HepG2 (cell line): ENCODE measurements around the gene CTSA. TPM values are rescaled to one million over a fixed set of nuclear protein-coding genes. Genes with fewer than 3 reads are reported as not detected.

Source experiments
- CAMTA2 ChIP-seq: sonication (generic); formaldehyde crosslinking; IDR thresholded peaks from 2 replicates; pipeline ENCODE4 v1.4.0; 2020; ENCODE audit warnings: mild to moderate bottlenecking, missing genetic modification reagents, borderline replicate concordance
- ETV5 ChIP-seq: IDR thresholded peaks from 2 replicates; pipeline ENCODE4 v1.6.1; 2018; ENCODE audit warnings: missing biosample characterization, missing genetic modification reagents, inconsistent platforms, borderline replicate concordance
- GLI4 ChIP-seq: sonication (generic); formaldehyde crosslinking; IDR thresholded peaks from 2 replicates; pipeline ENCODE4 v1.5.1; 2020; ENCODE audit warnings: missing genetic modification reagents, mild to moderate bottlenecking, moderate library complexity, borderline replicate concordance
- JUND ChIP-seq: sonication (generic); formaldehyde crosslinking; IDR thresholded peaks from 2 replicates; pipeline ENCODE4 v1.8.0; 2022; ENCODE audit warnings: mild to moderate bottlenecking, missing genetic modification reagents
- MXI1 ChIP-seq: IDR thresholded peaks from 3 replicates; pipeline ENCODE4 v1.6.1; 2012; ENCODE audit warnings: low read depth, low read length, inconsistent platforms, borderline replicate concordance
- RFXANK ChIP-seq: IDR thresholded peaks from 2 replicates; pipeline ENCODE4 v1.6.1; 2016
- TARDBP ChIP-seq: sonication (generic); formaldehyde crosslinking; IDR thresholded peaks from 2 replicates; pipeline ENCODE4 v1.8.0; 2022; ENCODE audit warnings: mild to moderate bottlenecking, missing genetic modification reagents
- ZNF256 ChIP-seq: sonication (generic); formaldehyde crosslinking; conservative IDR thresholded peaks from 2 replicates; pipeline ENCODE4 v1.4.0; 2020; ENCODE audit warnings: missing genetic modification reagents
- ZNF34 ChIP-seq: sonication (generic); formaldehyde crosslinking; IDR thresholded peaks from 2 replicates; pipeline ENCODE4 v1.4.0; 2020; ENCODE audit warnings: mild to moderate bottlenecking, missing genetic modification reagents, borderline replicate concordance
- ZNF850 ChIP-seq: sonication (generic); formaldehyde crosslinking; conservative IDR thresholded peaks from 2 replicates; pipeline ENCODE4 v1.9.0; 2021; ENCODE audit warnings: mild to moderate bottlenecking, missing genetic modification reagents
- ZSCAN30 ChIP-seq: sonication (generic); formaldehyde crosslinking; IDR thresholded peaks from 2 replicates; pipeline ENCODE4 v1.5.0; 2020; ENCODE audit warnings: mild to moderate bottlenecking, missing genetic modification reagents
- polyA plus RNA-seq, 8 experiments: library from polyadenylated mRNA; depleted of rRNA in 3 of 8; stranded (reverse) in 7 of 8; unstranded in 1 of 8; fragments of >200 nt; fragmentation: Illumina TruSeq in 4 of 8; extraction: Trizol in 4 of 8; gene quantifications; 2 replicates each; pipeline versions ENCODE4 v1.2.1 to v1.2.3, GENCODE V29; 2011 to 2016; ENCODE audit warnings: low read depth in 4 of 8, missing spikeins in 1 of 8, mixed read lengths in 1 of 8; ENCODE audit not compliant: insufficient read depth in 1 of 8
- total RNA-seq, 5 experiments: library from RNA; depleted of rRNA; stranded (reverse); fragments of >200 nt; fragmentation: Illumina TruSeq; extraction: Trizol; gene quantifications; 2 replicates each; pipeline ENCODE4 v1.2.3, GENCODE V29; 2016; ENCODE audit warnings: low read depth in 1 of 5
- TF ChIP-seq, protein P1 (sequence below): IDR thresholded peaks from 2 replicates; pipeline ENCODE4 v1.6.1; 2016; ENCODE audit warnings: missing genetic modification reagents, missing compliant biosample characterization
- TF ChIP-seq, protein P2 (sequence below): IDR thresholded peaks from 2 replicates; pipeline ENCODE4 v1.6.1; 2018; ENCODE audit warnings: missing genetic modification reagents, mild to moderate bottlenecking, missing compliant biosample characterization
- TF ChIP-seq, protein P3 (sequence below): sonication (generic); formaldehyde crosslinking; IDR thresholded peaks from 2 replicates; pipeline ENCODE4 v1.4.0; 2020; ENCODE audit warnings: missing genetic modification reagents
- TF ChIP-seq, protein P4 (sequence below): sonication (generic); formaldehyde crosslinking; IDR thresholded peaks from 2 replicates; pipeline ENCODE4 v1.5.0; 2020; ENCODE audit warnings: mild to moderate bottlenecking, missing genetic modification reagents
- TF ChIP-seq, protein P5 (sequence below): sonication (generic); formaldehyde crosslinking; IDR thresholded peaks from 2 replicates; pipeline ENCODE4 v1.9.0; 2021; ENCODE audit warnings: missing genetic modification reagents, borderline replicate concordance
- TF ChIP-seq, protein P6 (sequence below): sonication (generic); formaldehyde crosslinking; conservative IDR thresholded peaks from 2 replicates; pipeline ENCODE4 v1.8.0; 2022; ENCODE audit warnings: low read depth, missing genetic modification reagents

CTSA gene
- total and polyA plus RNA-seq, 2 of the 13 experiments (the other 11 are each of a cell fraction or from before 2014, with no cell fraction given): 202 to 231 TPM

DNA sequence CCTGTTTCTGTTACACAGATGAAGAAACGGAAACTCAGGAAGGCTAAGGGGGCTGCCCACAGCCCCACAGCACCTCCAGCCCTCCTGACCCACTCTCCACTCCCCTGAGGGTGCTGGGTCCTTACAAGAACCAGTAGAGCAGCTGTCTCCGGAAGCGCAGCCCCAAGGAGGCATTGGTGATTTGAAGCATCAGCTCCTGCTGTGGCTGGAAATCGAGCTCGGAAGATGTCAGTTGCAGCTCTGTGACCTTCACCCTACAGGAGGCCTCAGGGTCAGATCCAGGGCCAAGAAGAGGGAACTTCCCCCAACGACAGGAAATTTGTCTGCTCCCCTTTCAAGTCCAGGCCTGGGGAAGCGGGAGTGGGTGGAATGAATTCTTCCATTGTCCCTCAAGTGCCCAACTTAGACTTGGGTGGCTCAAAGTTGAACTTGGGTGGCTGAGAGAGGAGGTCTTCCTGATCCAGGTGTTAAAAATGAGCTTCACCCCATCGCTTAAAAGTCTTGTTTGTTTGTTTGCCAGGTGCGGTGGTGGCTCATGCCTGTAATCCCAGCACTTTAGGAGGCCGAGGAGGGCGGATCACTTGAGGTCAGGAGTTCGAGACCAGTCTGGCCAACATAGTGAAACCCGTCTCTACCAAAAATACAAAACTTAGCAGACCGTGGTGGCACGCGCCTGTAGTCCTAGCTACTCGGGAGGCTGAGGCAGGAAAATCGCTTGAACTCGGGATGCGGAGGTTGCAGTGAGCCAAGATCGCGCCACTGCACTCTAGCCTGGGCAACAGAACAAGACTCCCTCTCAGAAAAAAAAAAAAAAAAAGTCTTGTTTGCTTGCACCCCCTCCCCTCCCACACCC lies 18.9 kb downstream of the CTSA start (continued):
- TF ChIP-seq, protein P1, sequence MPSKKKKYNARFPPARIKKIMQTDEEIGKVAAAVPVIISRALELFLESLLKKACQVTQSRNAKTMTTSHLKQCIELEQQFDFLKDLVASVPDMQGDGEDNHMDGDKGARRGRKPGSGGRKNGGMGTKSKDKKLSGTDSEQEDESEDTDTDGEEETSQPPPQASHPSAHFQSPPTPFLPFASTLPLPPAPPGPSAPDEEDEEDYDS (CRISPR knock-in tag): no peak
- TF ChIP-seq ETV5 (CRISPR knock-in tag): peak; percentile 77
- TF ChIP-seq, protein P2, sequence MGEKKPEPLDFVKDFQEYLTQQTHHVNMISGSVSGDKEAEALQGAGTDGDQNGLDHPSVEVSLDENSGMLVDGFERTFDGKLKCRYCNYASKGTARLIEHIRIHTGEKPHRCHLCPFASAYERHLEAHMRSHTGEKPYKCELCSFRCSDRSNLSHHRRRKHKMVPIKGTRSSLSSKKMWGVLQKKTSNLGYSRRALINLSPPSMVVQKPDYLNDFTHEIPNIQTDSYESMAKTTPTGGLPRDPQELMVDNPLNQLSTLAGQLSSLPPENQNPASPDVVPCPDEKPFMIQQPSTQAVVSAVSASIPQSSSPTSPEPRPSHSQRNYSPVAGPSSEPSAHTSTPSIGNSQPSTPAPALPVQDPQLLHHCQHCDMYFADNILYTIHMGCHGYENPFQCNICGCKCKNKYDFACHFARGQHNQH (CRISPR knock-in tag): no peak
- TF ChIP-seq, protein P3, sequence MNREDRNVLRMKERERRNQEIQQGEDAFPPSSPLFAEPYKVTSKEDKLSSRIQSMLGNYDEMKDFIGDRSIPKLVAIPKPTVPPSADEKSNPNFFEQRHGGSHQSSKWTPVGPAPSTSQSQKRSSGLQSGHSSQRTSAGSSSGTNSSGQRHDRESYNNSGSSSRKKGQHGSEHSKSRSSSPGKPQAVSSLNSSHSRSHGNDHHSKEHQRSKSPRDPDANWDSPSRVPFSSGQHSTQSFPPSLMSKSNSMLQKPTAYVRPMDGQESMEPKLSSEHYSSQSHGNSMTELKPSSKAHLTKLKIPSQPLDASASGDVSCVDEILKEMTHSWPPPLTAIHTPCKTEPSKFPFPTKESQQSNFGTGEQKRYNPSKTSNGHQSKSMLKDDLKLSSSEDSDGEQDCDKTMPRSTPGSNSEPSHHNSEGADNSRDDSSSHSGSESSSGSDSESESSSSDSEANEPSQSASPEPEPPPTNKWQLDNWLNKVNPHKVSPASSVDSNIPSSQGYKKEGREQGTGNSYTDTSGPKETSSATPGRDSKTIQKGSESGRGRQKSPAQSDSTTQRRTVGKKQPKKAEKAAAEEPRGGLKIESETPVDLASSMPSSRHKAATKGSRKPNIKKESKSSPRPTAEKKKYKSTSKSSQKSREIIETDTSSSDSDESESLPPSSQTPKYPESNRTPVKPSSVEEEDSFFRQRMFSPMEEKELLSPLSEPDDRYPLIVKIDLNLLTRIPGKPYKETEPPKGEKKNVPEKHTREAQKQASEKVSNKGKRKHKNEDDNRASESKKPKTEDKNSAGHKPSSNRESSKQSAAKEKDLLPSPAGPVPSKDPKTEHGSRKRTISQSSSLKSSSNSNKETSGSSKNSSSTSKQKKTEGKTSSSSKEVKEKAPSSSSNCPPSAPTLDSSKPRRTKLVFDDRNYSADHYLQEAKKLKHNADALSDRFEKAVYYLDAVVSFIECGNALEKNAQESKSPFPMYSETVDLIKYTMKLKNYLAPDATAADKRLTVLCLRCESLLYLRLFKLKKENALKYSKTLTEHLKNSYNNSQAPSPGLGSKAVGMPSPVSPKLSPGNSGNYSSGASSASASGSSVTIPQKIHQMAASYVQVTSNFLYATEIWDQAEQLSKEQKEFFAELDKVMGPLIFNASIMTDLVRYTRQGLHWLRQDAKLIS: no peak
- TF ChIP-seq MXI1: no peak
- peak; percentile 66; the same call in 1 of the 2 replicates for TF ChIP-seq TARDBP (CRISPR knock-in tag)
- TF ChIP-seq GLI4 (CRISPR knock-in tag): no peak
- TF ChIP-seq, protein P4, sequence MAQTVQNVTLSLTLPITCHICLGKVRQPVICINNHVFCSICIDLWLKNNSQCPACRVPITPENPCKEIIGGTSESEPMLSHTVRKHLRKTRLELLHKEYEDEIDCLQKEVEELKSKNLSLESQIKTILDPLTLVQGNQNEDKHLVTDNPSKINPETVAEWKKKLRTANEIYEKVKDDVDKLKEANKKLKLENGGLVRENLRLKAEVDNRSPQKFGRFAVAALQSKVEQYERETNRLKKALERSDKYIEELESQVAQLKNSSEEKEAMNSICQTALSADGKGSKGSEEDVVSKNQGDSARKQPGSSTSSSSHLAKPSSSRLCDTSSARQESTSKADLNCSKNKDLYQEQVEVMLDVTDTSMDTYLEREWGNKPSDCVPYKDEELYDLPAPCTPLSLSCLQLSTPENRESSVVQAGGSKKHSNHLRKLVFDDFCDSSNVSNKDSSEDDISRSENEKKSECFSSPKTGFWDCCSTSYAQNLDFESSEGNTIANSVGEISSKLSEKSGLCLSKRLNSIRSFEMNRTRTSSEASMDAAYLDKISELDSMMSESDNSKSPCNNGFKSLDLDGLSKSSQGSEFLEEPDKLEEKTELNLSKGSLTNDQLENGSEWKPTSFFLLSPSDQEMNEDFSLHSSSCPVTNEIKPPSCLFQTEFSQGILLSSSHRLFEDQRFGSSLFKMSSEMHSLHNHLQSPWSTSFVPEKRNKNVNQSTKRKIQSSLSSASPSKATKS: no peak
- TF ChIP-seq ZSCAN30 (CRISPR knock-in tag): no peak
- TF ChIP-seq RFXANK (CRISPR knock-in tag): no peak
- no peak for TF ChIP-seq JUND
- no peak for TF ChIP-seq ZNF34 (CRISPR knock-in tag)
- peak; percentile 17; the same call in 1 of the 2 replicates for TF ChIP-seq CAMTA2 (CRISPR knock-in tag)
- TF ChIP-seq, protein P5, sequence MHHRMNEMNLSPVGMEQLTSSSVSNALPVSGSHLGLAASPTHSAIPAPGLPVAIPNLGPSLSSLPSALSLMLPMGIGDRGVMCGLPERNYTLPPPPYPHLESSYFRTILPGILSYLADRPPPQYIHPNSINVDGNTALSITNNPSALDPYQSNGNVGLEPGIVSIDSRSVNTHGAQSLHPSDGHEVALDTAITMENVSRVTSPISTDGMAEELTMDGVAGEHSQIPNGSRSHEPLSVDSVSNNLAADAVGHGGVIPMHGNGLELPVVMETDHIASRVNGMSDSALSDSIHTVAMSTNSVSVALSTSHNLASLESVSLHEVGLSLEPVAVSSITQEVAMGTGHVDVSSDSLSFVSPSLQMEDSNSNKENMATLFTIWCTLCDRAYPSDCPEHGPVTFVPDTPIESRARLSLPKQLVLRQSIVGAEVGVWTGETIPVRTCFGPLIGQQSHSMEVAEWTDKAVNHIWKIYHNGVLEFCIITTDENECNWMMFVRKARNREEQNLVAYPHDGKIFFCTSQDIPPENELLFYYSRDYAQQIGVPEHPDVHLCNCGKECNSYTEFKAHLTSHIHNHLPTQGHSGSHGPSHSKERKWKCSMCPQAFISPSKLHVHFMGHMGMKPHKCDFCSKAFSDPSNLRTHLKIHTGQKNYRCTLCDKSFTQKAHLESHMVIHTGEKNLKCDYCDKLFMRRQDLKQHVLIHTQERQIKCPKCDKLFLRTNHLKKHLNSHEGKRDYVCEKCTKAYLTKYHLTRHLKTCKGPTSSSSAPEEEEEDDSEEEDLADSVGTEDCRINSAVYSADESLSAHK: no peak
- no peak for TF ChIP-seq ZNF256 (CRISPR knock-in tag)
- TF ChIP-seq ZNF850: no peak
- TF ChIP-seq, protein P6, sequence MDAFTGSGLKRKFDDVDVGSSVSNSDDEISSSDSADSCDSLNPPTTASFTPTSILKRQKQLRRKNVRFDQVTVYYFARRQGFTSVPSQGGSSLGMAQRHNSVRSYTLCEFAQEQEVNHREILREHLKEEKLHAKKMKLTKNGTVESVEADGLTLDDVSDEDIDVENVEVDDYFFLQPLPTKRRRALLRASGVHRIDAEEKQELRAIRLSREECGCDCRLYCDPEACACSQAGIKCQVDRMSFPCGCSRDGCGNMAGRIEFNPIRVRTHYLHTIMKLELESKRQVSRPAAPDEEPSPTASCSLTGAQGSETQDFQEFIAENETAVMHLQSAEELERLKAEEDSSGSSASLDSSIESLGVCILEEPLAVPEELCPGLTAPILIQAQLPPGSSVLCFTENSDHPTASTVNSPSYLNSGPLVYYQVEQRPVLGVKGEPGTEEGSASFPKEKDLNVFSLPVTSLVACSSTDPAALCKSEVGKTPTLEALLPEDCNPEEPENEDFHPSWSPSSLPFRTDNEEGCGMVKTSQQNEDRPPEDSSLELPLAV (CRISPR knock-in tag): no peak
